GM18867 (cell line): Measurements from ENCODE around the gene FRMD1.

Source experiments
- ATAC-seq: cut with Tn5 transposase; IDR thresholded peaks from one replicate; pipeline ENCODE4 v1.9.1; 2021; ENCODE audit warnings: mild to moderate bottlenecking, moderate library complexity; ENCODE audit not compliant: unreplicated experiment

FRMD1 gene

DNA sequence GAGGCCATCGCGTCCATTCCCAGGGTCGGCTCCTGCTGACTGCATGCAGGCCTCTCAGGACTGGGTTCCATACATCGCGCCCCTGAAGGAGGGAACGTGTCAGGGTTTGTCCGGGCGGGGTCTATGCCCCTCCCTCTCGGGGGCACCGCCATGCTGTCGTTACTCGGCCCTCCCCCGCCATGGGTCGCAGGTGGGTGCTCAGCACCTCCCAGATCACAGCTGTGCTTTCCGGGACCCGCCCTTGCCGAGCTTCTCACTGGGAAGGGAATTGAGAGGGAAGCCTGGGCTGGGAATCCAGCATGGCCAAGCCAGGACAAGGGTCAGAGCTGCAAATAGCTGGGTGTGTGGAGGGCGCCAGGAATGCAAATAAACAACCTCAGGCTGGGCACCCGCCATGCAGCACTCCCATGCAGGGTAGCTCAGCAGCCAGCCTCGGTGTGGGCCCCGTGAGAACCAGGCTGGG, at the start of gene FRMD1:
FRMD1 (minus strand) TSS at position 270 of the 463 bp plus-strand sequence; CDS start at position 152, 118 bp downstream.
- no peak for ATAC-seq

DNA sequence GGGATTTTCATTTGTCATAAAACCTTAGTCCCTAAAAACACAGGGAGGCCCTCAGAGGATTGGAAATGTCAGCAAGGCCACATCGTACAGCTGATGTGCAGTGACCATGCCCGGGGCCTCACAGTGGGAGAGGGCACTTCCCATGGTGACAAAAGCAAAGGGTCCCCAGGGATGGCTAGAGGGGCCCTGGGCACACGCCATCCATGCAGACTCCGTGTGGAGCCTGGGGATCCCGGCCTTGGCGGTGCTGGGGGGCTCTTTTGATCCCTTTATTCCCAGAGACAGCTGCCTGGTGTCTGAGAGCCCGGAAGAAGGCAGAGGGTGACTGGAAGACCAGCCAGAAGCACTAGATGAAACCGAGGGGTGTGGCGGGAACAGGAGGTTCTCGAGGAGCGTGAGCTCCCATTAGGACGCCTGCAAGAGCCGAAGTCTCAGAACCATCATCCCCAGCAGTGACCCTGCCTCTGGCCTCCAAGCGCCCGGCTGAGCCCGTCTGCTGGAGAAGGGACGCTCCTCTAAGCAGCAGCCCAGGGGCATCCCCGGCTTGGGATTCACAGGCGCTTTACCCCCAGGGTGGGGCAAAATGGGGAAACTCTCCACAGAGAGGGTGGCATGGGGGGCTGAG, 49.1 kb upstream of the FRMD1 start:
- ATAC-seq, result no peak

DNA sequence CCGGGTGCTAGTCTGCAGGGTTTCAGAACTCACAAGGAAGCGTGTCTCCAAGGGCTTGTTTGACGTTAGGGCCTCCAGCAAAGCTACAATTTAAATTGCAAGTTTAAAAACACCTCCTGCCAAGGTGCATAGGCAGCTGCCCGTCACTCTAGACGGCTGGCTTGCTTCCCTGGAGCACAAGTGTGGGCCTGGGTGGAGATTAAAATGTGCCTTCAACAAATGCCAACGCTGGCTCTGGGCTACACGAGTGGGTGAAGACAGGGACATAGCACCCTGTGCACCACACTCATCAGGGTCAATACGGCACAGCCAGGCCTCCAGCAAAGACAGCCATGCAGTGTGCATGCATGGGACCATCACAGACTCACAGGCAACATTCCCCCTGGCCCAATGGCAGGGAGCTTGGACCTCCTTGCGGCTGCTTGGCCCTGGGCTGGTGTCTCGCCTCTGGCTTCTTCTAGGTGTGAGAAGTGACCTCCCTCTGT, 48.4 kb upstream of the FRMD1 start:
- ATAC-seq, result no peak

DNA sequence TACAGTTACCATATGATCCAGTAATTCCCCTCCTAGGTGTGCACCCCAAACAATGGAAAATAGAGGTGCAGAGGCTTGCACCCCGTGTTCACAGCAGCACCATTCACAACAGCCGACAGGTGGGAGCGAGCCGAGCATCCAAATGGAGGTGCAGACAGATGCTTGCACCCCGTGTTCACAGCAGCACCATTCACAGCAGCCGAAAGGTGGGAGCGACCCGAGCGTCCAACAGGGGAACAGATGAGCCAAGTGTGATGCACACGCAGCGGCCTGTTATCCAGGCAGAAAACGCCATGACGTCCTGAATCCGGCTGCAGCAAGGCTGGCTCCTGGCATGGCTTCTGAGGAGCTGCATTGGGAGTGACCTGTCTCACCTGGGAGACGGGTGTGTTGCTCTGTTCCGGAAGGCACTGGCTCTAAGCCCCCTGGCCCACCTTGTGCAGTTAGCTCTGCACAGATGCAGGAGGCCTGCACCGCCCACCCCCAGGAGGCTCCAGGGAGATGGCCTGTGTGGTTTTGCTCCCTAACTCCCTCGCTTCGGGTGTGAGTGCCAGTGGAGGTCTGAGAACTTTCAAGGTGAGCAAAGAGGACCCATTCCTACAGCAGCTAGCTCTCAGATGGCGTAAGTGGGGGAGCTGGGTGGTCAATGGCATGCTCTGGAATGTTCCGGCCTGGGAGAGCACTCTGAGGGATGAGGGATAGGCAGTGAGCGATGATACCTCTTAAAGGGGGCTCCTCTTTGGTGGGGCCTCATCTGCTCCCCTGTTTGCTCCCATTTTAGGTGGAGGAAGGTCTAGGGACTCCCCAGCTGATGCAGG, 47.8 kb upstream of the FRMD1 start:
- ATAC-seq, result no peak

DNA sequence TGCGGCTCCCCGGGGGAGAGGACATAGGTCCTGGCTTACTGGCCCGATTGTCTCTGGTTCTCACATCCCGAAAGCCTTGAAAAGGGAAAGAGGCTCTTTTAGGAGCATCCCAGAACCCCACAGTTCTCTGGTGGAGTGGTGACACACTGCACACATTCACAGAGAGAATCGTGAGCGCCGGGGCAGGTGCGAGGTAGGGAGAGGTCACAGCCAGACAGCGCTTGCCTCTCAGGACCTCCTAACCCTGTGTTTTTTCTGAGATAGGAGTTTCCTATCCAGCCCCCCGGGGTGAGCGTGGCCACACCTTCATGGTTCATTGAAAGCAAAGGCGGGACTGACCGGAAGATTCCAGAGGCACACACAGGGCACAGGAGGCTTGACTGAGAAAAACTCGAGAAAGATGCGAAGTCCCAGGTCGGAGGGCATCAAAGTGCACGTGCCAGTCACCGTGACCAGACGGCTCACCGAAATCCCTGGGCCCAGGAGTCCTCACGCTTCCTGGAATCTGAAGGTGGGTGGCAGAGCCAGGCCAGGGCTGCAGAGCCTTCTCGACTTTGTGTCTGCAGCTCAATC, 46.5 kb upstream of the FRMD1 start:
- ATAC-seq, result no peak

DNA sequence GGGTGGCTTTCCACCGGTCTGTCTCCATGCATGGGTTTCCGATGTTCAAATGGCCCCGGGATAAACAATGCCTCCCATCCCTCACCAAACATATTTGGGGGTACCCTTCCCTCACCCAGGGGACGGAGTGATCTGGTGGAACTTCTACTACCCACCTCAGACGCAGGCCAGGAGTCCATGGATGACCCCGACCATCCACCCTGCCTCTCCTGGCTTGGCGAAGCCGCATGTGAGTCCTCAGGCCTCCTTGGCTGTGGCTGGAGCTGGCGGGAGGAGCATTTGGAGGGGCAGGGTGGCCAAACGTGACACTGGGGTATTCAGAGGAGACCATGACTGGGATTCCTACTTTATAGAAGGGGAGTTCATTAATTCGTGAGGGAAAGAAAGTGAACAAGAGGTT, 45.9 kb upstream of the FRMD1 start:
- no peak for ATAC-seq

DNA sequence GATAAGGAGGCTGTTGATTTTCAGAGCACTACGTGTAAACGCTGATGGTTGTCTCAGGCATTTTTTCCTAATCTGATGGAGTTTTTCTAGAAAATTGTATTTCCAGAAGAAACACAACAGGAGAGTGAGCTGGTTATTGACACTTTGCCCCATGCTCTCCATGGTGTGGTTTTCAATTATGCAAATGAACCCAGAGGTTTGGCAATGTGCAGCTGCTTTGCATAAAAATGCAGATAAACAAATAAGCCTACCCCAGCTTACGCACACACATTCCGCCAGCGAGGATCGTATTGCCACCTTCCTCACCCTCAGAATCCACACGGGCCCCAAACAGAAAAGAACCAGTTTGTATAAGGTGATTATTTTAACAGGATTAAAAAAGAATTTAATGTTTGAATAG, 45.1 kb upstream of the FRMD1 start:
- no peak for ATAC-seq

DNA sequence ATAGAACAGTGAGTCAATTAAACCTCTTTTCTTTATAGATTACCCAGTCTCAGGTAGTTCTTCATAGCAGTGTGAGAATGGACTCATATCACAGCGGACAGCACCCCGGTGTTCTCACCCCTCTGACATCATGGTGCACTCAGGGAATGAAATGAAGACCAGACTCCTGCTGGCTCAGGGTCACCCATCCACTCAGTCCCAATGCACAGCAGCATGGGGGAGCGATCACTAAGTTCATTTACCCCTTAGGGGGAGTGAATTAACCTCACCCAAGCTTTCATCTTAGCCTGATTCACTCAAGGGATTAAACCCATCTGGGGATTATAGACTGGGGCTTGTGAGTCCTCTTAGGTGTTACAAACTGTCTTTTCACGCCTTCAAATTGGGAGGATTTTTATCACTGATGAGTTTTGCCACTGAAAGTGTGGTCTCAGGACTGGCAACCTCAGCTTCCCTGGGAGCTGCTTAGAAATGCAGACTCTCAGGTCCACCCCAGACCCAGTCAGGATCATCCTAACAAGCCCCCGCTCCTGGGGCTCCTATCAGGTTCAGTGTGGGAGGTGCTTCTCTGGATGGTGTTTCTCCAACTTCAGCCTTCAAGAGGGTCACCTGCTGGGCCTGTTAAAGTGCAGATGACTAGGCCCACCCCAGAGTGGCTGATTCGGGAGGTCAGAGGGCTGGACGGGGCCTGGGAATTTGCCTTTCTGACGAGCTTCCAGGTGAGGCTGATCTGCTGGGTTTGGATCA, 44.3 kb upstream of the FRMD1 start:
- ATAC-seq, result no peak

DNA sequence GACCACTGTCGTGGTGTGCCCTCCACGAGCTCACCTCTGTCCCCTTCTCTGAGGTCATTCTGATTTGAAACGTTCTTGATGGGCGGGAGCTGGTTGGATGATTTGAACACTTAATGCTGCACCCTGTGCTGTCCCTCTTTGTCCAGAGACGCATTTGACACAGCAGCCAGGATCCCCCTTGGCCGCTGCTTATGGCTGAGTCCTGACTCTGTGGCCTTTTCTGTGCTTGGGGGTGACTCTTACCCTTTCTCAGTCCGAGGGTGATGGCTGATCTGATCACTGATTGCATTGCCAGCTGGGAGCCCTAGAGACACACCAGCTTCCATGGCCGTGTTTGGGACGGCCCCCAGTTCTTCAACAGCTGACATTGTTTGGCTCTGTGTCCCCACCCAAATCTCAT, 43.5 kb upstream of the FRMD1 start:
- ATAC-seq, result no peak

DNA sequence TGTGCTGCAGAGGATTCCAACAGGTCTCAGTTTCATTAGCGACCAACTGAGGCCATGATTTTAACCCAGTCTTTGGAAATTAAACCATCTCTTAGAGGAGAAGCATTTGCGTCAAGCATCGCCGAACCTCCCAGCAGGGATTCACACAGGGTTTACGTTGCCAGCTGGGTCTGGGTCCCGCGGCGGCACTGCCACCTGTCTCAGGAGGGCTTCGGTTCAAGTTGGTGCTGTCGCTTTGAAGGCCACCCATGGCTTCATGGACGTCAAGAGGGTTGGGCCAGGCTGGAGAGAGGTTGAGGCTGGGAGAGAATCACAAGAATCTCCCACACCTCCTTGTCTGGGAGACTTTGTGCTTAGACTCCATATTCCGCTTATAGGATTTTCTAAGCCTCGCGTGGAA, 43.0 kb upstream of the FRMD1 start:
- no peak for ATAC-seq

DNA sequence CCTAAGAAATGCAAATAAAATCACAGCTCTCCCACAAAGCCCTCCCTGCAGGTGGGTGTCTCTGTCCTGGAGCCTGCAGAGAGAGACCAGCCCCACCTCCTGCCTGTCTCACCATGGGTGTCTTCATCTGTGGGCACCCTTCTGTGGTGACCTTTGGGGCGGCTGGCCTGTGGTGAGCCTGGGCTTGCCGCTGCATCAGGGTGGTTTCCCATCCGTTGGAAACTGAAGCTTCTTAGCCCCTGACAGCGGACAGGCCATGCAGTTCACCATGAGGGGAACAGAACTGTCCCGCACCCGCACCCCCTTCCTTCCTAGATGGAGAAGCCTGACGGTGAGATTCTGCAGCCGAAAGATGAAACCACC, 42.3 kb upstream of the FRMD1 start:
- no peak for ATAC-seq

DNA sequence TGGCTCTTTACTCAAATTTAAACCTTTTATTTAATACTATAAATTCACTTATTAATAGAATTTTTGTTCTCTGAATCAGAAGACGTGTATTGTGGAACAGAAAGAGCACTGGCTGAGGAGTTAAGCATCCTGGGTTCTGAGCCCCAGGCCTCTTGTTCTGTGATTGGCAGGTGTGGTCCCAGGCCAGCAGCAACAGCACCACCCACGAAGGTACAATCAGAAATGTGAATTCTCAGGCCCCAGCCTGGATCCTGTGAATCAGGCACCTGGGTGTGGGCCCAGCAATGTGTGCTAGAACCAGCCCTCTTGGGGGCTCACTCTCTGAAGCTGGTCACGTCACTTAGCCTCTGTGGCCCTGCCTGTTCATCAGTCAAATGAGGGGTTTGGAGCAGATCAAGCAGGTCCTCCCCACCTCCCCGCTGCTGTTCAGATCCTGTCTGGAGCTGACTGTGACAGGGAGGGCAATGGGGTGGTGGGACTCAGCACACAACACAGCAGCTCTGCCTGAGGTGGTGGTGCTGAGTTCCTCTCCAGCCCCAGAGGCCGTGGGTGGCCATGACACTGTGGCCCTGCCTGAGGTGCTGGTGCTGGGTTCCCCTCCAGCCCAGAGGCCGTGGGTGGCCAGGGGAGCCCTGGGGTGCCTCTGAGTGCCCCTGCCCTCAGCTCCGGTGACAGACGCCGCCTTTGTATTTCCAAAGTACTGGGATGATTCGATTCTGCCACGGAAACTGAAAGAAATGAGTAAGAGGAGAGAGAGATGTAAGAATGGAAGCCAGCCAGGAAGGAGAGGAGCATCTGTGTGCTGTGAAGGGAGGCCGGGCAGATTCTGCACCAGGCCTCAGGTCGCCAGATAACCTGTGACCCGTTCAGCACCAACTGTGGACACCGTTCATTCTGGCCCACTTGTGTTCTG, 41.6 kb upstream of the FRMD1 start:
- ATAC-seq, result no peak

DNA sequence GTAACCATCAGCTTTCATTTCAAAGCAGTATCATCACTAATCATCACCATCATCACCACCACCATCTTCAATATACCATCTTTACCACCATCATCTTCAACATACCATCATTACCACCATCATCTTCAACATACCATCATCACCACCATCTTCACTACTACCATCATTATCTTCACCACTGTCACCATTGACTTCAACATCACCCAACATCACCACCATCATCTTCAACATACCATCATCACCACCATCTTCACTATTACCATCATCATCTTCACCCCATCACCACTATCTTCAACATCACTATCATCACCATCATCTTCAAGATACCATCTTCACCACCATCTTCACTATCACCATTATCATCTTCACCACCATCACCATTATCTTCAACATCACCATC, 40.5 kb upstream of the FRMD1 start:
- ATAC-seq, result no peak

DNA sequence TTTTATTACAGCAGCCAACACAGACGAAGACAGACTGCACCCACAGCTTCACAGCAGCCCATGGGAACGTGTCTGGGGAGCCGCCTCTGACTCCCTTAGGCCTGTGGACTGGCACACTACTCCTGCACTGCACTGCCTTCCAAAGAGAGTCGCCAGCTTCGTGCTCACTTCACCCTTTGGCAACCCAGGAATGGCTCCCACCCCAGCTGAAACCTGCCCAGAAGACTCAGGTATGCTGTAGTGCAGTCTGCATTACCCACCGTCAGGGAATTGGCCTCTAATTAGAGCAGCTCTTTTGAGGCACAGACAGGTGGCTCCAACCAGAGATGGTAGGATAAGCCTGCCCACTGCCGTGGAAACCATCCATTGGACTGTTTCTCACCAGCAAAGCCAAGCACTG, 39.9 kb upstream of the FRMD1 start:
- ATAC-seq, result no peak

DNA sequence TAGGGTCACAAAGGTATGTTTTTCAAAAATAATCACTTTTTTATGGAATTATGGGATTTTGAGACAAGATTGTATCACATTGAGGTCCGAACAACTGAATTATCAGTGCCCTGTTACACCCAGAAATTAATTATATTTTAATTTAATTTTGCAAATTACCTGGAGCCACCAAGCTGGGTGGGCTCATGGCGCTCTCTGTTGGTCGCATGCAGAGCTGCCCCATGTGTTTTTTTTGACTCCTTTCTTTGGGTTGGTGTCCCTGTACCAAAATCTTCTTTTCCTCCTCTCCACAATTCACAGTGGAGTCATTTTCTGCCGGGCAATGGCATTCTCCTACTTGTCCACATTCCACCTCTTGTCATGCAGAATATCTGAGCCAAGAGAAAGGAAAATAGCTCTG, 38.9 kb upstream of the FRMD1 start:
- no peak for ATAC-seq

DNA sequence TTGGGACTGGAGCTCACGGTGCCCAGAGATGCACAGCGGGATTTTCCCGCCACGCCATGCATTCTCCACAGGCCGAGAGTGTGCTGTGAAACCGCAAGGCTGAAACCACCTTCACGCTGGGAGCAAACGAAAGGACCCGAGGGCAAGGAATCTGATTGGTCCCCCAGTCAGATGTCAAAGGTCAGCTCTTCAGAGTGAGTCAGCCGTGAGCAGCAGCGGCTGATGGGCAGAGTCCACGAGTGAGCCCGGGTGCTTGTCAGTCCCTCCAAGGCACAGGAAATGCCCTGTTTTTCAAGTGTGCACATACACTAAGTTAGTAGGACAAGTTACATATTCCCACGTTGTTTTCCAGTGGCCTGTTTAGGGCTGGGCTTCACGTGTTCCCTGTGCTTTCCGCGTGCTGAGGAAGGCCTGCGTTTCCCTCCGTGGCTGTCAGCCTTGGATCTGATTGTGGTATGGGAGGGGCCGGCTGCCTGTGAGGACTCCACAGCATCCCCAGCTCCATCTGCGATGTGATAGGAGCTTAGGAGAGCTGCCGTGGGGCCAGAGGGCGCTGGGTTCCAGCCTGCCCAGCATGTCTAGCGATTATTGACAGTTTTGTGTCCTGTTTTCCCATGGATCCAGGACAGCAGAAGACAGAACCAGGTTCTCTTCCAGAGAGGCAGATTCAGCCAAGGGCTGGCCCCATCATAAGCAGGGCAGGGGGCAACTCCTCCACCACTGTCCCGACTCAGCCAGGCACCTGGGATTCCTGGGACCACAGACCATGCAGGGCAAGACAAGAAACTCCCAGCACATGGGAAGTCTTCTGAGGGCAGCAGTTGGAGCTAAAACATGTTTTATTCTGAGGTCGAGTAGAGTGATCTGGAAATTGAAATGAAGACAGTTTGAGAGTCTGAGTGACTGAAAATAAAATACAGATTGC, 38.2 kb upstream of the FRMD1 start:
- no peak for ATAC-seq

DNA sequence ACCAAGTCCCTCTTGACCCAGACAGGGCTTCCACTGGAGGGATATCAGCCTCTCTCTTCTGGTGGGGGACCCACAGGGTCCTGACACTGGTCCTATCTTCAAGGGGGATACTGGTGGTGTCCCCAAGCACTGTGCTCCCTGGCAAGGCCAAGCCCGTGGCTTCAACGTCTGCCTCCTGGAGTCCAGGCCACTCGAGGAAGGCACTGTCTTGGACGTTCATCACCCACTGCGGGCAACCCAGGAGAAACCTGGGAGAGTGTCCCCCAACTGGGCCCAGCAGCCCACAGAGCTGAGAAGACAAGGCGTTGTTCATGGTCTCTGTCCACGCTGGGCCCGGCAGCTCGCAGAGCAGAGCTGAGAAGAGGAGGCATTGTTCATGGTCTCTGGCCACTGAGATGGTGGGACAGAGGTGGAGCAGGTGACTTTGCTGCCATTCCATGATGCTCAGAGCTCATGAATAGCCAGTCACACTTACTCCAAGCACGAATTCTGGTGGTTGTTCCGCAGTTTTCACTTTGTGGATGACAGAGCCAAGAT, 37.5 kb upstream of the FRMD1 start:
- ATAC-seq, result no peak

DNA sequence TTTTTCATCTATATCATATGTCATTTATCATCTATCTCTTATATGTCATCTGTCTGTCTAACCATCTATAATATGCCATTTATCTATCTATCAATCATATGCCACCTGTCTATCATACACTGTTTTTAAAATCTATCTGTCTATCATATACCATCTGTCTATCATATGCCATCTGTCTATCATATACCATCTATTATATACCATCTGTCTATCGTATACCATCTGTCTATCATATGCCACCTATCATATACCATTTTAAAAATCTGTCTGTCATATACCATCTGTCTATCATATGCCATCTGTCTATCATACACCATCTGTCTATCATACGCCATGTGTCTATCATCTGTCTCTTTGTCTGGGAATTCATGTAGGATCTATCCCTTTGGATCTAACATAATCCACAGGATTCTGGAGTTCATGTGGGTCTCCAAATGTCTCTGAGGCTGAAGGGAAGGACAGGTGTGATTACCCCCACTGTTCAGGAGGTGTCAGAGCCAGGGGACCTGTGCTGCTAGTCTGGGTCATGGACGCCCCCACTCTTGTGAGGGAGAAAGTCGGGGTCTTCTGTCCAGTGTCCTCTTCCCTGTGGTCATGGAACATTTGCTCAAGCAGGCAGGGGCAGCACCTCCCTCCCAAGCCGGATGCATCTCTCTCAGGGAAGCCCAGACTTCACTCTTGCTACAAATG, 36.9 kb upstream of the FRMD1 start:
- ATAC-seq, result no peak
